Stomach (tissue), 9 donors: ENCODE results near the gene KCNQ4. TPM values are rescaled to one million over a fixed set of nuclear protein-coding genes. Genes with fewer than 3 reads are reported as not detected.
A peak's percentile ranks its signal among the peaks of the same experiment; 100 is the strongest.

ENCODE experiments used
- DNase-seq, 2 donors: peaks; one replicate each; pipeline versions ENCODE4 v3.0.0 to v3.0.0-alpha.2; 2013 to 2019
- H3K27ac ChIP-seq, 5 donors: fragments of 200-600 bp in 4 of 5; sonication (generic) in 4 of 5; one replicate each; pipeline ENCODE4 v1.5.1; 2013 to 2019; ENCODE audit warnings: mild to moderate bottlenecking in 1 of 5, moderate library complexity in 1 of 5
- H3K27me3 ChIP-seq, 3 donors: fragments of 200-600 bp; sonication (generic); one replicate each; pipeline ENCODE4 v1.5.1; 2017 to 2019; ENCODE audit warnings: mixed run types in 1 of 3
- H3K36me3 ChIP-seq, 4 donors: fragments of 200-600 bp; sonication (generic); 1 replicate in 3 of 4; 2 replicates in 1 of 4; pipeline ENCODE4 v1.5.1; 2016 to 2019
- H3K4me1 ChIP-seq, 4 donors: fragments of 200-600 bp; sonication (generic); one replicate each; pipeline ENCODE4 v1.5.1; 2016 to 2019
- H3K4me3 ChIP-seq, 4 donors: fragments of 200-600 bp; sonication (generic) in 3 of 4; one replicate each; pipeline ENCODE4 v1.5.1; 2016 to 2019; ENCODE audit warnings: mild to moderate bottlenecking in 1 of 4
- H3K9me3 ChIP-seq, 4 donors: fragments of 200-600 bp; sonication (generic); one replicate each; pipeline ENCODE4 v1.5.1; 2016 to 2019
- EP300 ChIP-seq: sonication (generic); formaldehyde crosslinking; IDR thresholded peaks from one replicate; pipeline ENCODE4 v1.6.1; 2017; ENCODE audit warnings: antibody characterized with exemption
- POLR2A ChIP-seq, 4 donors: fragments of 450-650 bp; IDR thresholded peaks; one replicate each; pipeline ENCODE4 v1.6.1; 2016; ENCODE audit warnings: antibody characterized with exemption in 4 of 4, control low read depth in 2 of 4, mild to moderate bottlenecking in 1 of 4, moderate library complexity in 1 of 4
- POLR2AphosphoS5 ChIP-seq, 3 donors: sonication (generic); formaldehyde crosslinking; IDR thresholded peaks; one replicate each; pipeline ENCODE4 v1.6.1; 2016; ENCODE audit warnings: antibody characterized with exemption in 3 of 3
- WGBS, 5 donors: extraction: QIAGEN DNeasy Blood & Tissue Kit in 3 of 5; methylation state at CpG; one replicate each; pipeline versions ENCODE4 v1.1.5 to v1.1.7; 2013 to 2018; 5-methylcytosine and 5-hydroxymethylcytosine counted together
- intact Hi-C: fragments of 100-400 bp; cut with DNase I; formaldehyde crosslinking; loops from one replicate; pipeline ENCODE4 v1.15.1; 2023; ENCODE audit warnings: low total_unique reads
- polyA plus RNA-seq, 3 donors: library from polyadenylated mRNA; stranded (reverse); fragments of 200-250 nt; gene quantifications; one replicate each; pipeline ENCODE4 v1.2.3, GENCODE V29; 2013
- total RNA-seq, 5 donors: library from RNA; depleted of rRNA; stranded (reverse); fragments of >200 nt; gene quantifications; one replicate each; pipeline versions ENCODE4 v1.1.0 to v1.2.3, GENCODE V29; 2014 to 2016
- TF ChIP-seq, protein P1 (sequence below), 7 experiments: fragments of 450-650 bp in 4 of 7; fragments of 200-600 bp in 3 of 7; sonication (generic) in 3 of 7; IDR thresholded peaks; one replicate each; pipeline ENCODE4 v1.5.1; 2016 to 2019; ENCODE audit warnings: antibody characterized with exemption in 7 of 7, control low read depth in 2 of 7, mild to moderate bottlenecking in 1 of 7
- donor health status: healthy with polysubstance abuse.
- donor health status: Bipolar disorder and iron deficiency.
- donor health status: healthy.

The KCNQ4 gene
- total and polyA plus RNA-seq, 8 donors = 0.31 to 7.6 (median 0.58) TPM; not detected in 1

- H3K4me3 ChIP-seq = no peak overlapping the region
- TF ChIP-seq EP300 (no peak), POLR2A (IDR thresholded peaks at IDR 0.05) (no peak), POLR2AphosphoS5 (IDR thresholded peaks at IDR 0.05) (no peak)
- TF ChIP-seq, protein P1, sequence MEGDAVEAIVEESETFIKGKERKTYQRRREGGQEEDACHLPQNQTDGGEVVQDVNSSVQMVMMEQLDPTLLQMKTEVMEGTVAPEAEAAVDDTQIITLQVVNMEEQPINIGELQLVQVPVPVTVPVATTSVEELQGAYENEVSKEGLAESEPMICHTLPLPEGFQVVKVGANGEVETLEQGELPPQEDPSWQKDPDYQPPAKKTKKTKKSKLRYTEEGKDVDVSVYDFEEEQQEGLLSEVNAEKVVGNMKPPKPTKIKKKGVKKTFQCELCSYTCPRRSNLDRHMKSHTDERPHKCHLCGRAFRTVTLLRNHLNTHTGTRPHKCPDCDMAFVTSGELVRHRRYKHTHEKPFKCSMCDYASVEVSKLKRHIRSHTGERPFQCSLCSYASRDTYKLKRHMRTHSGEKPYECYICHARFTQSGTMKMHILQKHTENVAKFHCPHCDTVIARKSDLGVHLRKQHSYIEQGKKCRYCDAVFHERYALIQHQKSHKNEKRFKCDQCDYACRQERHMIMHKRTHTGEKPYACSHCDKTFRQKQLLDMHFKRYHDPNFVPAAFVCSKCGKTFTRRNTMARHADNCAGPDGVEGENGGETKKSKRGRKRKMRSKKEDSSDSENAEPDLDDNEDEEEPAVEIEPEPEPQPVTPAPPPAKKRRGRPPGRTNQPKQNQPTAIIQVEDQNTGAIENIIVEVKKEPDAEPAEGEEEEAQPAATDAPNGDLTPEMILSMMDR (IDR thresholded peaks at IDR 0.05) = no peak
- 56 to 74% (median 70%) methylated on average over 3 to 5 of the region's 5 CpGs for WGBS, 5 donors
- H3K4me1 ChIP-seq = peaks cover 0 to 12% (median 7%) of the 10 kb centered on the region in 4 donors
- no peaks in the 10 kb centered on the region for H3K27me3 ChIP-seq
- H3K36me3 ChIP-seq = no peaks in the 10 kb centered on the region
- peak overlapping the region in 2 of 5 donors; percentile 14 to 71 for H3K27ac ChIP-seq
- H3K9me3 ChIP-seq = no peaks in the 10 kb centered on the region
- no peak for DNase-seq
- intact Hi-C loops = no loop called here
These were observed 70.2 kb downstream of the KCNQ4 start for GRCh38 chr1:40853885-40854170.

DNA sequence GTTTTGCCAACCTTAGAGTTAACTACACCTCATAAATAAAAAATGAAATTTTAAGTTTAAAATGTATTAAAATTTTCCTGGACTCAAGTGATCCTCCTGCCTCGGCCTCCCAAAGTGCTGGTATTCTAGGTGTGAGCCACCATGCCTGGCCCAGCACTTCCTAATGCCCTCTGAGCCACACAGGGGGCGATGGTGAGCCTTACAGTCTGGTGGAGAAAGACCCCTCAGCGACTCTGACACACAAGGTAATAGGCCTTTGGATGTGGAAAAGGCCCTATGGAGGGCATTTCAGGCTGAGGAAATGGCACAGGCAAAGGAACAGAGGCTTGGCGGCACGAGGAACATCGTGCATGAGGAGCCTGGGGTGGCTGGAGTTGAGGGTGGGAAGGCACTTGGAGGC lies 71.9 kb downstream of the KCNQ4 start:
- no peak overlapping the region for H3K27ac ChIP-seq
- TF ChIP-seq POLR2AphosphoS5 (IDR thresholded peaks at IDR 0.05) = no peak
- TF ChIP-seq, protein P1 (IDR thresholded peaks at IDR 0.05) = peak in 1 of 7 experiments; percentile 9
- H3K4me1 ChIP-seq = peaks cover under 1 to 11% (median 3%) of the 10 kb centered on the region in 4 donors
- no peaks in the 10 kb centered on the region for H3K9me3 ChIP-seq
- WGBS, 5 donors = 78 to 86% (median 84%) methylated on average over 6 of the region's 6 CpGs
- intact Hi-C loops = no loop called here
- H3K36me3 ChIP-seq = no peaks in the 10 kb centered on the region
- H3K4me3 ChIP-seq = no peak overlapping the region
- no peak for DNase-seq
- no peaks in the 10 kb centered on the region for H3K27me3 ChIP-seq

- no peak overlapping the region for H3K27ac ChIP-seq
- peaks cover 7 to 17% (median 9%) of the 10 kb centered on the region in 4 donors for H3K4me1 ChIP-seq
- H3K36me3 ChIP-seq = no peaks in the 10 kb centered on the region
- intact Hi-C loops = no loop called here
- H3K27me3 ChIP-seq = no peaks in the 10 kb centered on the region
- WGBS, 5 donors = 61 to 89% (median 76%) methylated on average over 3 of the region's 3 CpGs
- H3K9me3 ChIP-seq = no peaks in the 10 kb centered on the region
- DNase-seq = no peak
- H3K4me3 ChIP-seq = no peak overlapping the region
- TF ChIP-seq POLR2AphosphoS5 (IDR thresholded peaks at IDR 0.05) = no peak
- TF ChIP-seq EP300 = no peak
- TF ChIP-seq, protein P1 (IDR thresholded peaks at IDR 0.05) = no peak
- no peak for TF ChIP-seq POLR2A (IDR thresholded peaks at IDR 0.05)
These were observed 72.5 kb downstream of the KCNQ4 start for GRCh38 chr1:40856116-40856515.

GRCh38 chr1:40856656-40857302 lies 73.2 kb downstream of the KCNQ4 start:
- no peak overlapping the region for H3K27ac ChIP-seq
- no peaks in the 10 kb centered on the region for H3K9me3 ChIP-seq
- no peaks in the 10 kb centered on the region for H3K27me3 ChIP-seq
- DNase-seq = no peak
- H3K4me1 ChIP-seq = peaks cover 10 to 21% (median 13%) of the 10 kb centered on the region in 4 donors
- intact Hi-C loops = no loop called here
- TF ChIP-seq POLR2AphosphoS5 (IDR thresholded peaks at IDR 0.05) = no peak
- no peak for TF ChIP-seq POLR2A (IDR thresholded peaks at IDR 0.05)
- TF ChIP-seq, protein P1 (IDR thresholded peaks at IDR 0.05) = no peak
- no peak for TF ChIP-seq EP300
- H3K36me3 ChIP-seq = no peaks in the 10 kb centered on the region
- 86 to 94% (median 90%) methylated on average over 9 of the region's 9 CpGs for WGBS, 5 donors
- H3K4me3 ChIP-seq = no peak overlapping the region
